ENCODE results near the gene DOCK11.

DNA sequence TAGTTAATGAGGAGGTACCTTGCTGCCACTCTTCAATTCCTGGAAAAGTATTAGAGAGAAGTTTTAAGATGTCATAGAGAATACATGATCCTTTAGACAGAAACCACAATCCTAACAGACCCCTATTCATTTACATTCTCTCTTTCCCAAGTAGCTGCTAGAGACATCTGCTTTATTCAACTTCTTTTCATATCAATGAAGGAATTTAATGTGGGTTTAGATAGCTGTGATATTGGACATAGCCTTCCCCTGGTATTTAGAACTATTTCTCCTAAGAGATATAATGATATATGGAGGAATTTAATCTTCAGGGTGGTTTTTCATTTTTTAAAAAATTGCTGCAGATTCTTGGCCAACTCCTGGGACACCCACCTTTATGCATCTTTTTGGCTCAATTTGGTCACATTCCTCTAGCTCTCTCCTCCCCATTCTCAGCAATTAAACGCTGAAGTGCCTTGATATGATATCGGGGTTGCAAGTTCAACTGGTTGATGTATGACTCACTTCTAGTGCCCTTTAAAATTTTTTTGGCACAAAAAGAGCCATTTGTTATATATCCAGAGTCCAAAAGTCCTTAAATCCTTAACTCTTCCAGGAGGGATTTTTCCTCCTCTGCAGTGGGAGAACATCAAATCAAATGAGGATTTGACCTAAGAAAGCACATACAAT lies 57.6 kb downstream of the DOCK11 start:
- TF ChIP-seq GATA2 (IDR thresholded peaks at IDR 0.05; ENCODE audit: low read depth, low read length), result no peak
- no peak for TF ChIP-seq GATA3 (IDR thresholded peaks at IDR 0.05; ENCODE audit: low read depth, low read length)
